ENCODE results near the gene RNASEH1.

Gene RNASEH1, protein sequence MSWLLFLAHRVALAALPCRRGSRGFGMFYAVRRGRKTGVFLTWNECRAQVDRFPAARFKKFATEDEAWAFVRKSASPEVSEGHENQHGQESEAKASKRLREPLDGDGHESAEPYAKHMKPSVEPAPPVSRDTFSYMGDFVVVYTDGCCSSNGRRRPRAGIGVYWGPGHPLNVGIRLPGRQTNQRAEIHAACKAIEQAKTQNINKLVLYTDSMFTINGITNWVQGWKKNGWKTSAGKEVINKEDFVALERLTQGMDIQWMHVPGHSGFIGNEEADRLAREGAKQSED

DNA sequence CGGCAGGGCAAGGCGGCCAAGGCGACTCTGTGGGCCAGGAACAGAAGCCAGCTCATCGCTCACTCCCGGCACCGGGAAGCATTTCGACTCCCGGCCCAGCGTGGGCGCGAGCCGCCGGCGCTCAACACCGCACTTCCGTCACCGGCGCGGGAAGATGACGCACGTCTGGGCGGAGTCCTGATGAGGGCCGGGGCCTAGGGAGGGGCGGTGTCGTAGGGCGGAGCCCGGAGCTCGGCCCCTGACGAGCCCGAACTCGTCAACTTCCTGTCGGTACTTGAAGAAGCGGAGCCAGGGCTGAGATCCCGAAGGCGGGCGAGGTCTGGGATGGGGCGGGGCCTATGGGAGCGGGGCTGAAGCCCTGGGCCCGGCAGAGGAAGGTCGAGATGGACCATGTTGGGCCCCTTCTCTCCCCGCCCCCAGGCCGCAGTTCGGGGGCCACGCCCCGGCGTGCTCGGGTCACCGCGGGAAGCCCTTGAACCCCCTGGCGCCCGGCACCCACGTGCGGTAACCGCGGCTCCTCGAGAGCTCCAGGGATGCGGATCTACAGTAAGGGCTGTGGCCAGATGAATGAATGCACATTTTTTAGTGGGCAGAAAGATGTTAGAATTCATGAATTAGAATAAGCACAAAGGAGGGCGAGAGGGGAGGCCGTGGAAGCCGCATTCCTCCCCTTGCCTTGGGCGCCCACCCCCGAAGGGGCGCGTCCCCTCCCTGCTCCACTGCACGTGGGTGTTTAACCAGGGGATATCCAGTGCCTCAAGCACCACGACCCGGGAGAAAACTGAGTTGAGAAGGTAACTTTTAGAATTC, at the start of gene RNASEH1:
Gene RNASEH1, minus strand, starts transcription at position 129 of the 810 bp plus-strand sequence. Its CDS starts 73 bp downstream, at position 56.
- DNase-seq (ENCODE audit: low read depth), result peak; percentile 86

DNA sequence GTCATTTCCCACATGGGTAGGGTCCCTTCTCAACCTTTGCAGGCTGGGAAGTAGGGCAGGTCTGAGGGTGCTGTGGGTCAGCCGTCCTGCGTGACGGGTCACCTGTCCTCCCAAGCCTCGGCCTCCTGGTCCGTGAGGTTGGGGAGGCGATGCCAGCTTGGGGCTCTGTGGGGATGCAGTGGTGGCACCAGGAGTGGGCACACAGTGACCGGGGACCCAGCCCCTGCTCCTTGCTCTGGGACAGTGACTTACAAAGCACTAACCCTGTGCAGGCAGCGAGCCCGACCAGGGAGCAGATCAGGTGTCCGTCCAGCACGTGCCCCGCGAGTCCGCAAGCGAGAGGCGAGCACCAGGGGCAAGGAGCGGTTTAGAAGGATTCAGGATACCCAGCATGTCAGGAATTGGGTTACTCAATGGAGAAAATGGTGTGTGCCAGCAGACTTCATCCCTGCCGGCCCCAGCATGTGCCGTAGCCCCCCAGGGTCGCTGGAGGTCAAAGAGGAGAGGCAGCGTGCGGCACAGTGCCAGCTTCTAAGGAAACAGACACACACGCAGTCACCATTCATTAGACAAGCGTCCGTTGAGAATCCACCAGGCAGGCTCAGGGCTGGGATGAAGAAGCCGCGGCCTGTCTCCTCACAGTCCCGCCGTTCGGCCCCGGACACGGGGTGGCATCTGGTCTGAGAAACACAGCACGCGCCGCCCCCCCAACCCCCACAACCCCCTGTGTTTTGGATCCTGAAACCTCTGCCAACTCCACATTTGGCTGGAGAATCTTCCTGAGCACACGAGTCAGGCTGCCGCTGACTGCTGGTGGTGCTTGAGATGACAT, 48.5 kb upstream of the RNASEH1 start:
- no peak for DNase-seq (ENCODE audit: low read depth)

DNA sequence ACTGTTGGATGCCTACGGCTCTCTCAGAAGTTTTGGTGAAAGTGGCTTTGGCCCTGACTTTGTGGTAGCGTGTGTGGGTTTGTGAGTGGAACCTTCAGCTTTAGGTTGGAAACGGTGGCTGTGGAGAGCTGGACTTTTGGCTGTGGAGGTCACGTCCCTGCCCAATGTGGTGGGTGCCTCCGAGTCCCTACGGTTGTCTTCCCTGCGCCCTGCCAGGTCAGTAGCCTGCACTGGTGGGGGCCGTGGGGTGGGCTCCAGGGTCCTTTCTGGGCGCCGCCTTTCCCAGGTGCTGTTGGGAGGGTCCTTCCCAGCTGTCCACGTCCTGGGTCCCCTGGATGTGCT, 47.9 kb upstream of the RNASEH1 start:
- DNase-seq (ENCODE audit: low read depth), result no peak

DNA sequence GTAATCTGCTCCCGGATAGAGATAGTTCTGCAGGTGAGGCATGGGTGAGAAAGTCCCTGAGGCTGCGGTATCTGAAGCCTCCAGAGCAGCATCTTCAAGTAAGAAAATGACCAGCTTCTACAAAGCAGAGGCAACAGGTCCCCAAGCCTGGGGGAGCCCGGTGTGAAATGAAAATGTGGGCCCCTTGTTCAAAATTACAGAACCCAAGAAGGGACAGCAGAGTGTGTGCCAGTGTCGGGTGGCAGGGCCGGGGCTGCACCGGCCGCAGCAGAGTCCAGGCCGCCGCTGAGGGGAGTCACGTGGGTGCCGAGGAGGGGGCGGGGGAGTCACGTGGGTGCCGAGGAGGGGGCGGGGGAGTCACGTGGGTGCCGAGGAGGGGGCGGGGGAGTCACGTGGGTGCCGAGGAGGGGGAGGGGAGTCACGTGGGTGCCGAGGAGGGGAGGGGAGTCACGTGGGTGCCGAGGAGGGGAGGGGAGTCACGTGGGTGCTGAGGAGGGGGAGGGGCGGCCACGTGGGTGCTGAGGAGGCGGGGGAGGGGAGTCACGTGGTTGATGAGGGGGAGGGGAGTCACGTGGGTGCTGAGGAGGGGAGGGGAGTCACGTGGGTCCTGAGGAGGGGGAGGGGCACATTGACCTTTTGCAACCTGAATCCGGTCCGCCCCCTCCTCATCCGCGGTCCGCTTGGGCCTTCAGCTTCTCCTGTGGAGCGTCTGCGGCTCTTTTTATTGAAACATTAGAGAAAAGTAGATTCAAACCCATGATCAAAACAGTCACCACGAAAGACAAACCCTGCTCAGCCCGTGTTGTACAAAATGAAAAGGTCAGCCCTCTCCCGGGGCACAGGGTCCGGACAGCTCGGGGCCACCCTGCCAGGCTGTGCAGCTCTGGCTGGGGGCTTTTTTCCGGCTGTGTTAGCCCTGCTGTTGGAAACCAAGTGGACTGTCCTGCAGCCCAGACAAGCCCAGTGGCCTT, 47.1 kb upstream of the RNASEH1 start:
- no peak for DNase-seq (ENCODE audit: low read depth)

DNA sequence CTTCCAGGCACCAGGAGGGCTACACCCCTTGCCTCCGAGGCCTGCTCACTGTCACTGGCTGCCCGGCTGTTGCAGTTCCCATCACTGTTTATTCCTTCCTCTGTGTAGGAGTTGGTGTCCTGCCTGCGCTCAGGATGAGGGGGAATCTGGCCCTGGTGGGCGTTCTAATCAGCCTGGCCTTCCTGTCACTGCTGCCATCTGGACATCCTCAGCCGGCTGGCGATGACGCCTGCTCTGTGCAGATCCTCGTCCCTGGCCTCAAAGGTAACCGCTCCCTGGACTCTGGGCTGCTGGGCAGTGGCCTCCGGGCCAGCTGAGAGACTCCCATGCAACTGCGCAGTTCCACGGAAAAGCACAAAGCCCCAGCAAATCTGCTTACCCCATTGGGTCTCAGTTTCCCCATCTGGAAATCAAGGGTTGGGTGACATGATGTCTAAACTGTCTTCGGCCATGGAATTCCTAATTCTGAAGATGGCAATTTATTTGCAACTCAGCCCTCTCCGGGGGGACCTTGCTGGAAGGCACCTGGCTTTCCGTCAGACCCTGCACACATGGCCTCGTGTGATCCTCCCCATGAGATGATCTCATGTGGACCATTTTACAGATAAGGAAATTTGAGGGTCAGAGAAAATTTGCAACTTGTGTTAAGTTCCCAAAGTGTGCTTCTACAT, 46.2 kb upstream of the RNASEH1 start:
- no peak for DNase-seq (ENCODE audit: low read depth)

DNA sequence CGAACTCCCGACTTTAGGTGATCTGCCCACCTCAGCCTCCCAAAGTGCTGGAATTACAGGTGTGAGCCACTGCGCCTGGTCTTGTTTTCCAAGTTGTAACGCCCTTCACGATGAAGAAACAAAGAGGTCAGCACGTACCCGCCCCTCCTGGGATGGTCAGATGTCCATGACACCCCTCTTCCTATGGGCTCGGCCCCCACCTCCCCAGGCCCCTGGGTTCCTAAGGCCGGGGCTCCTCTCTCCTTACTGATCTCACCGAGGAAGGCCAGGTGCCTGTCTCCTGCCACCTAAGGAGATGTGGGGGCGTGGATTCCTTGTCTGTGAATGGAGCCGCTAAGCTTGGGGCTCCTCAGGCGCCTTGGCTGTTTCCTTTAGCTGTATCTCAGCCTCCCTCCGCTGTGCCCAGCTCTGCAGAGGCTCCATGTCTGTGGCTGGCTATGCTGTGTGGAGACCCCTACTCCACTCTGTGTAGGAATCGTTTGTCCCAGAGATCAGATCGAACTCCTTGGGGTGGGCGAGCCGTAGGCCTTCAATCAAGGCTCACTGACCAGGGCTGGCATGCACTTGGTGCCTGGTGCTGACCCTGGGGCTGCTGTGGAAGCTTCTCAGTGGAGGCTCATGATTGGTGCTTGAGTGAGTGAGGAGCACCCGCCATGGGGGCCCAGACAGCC, 45.5 kb upstream of the RNASEH1 start:
- no peak for DNase-seq (ENCODE audit: low read depth)

DNA sequence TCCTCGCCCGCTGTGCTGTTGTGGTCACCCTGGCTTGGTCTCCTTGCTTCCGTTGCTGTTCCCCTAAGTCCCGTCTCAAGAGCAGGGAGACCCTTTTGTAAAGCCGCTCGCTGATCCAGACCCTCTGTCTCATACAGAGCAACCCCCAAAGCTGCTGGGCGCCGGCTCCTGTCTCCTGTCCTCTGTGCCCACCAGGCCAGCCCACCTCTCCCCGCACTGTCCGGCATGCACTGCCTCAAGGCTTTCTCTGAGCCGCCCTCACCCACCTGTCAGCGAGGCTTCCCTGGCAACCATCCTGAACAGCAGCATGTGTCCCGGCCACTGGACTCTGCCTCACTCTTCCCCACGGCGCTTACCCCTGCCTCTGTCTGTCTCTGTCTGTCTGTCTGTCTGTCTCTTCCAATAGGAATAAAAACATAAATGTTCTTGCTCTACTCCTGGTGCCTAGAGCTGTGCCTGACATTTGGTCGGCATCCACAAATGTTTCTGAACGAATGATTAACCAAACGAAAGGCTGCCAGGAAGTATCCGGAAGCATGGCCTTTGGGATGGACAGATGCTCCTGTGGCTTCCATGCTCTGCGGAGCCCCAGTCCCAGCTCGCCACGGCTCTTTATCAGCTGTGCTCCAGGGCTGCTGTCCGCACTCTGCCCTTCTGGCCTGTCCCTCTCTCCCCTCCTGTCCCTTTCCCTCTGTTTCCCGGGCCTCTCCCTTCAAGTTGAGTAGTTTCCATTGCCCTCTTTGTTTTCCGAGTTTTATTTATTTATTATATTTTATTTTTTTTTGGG, 44.6 kb upstream of the RNASEH1 start:
- DNase-seq (ENCODE audit: low read depth), result no peak

DNA sequence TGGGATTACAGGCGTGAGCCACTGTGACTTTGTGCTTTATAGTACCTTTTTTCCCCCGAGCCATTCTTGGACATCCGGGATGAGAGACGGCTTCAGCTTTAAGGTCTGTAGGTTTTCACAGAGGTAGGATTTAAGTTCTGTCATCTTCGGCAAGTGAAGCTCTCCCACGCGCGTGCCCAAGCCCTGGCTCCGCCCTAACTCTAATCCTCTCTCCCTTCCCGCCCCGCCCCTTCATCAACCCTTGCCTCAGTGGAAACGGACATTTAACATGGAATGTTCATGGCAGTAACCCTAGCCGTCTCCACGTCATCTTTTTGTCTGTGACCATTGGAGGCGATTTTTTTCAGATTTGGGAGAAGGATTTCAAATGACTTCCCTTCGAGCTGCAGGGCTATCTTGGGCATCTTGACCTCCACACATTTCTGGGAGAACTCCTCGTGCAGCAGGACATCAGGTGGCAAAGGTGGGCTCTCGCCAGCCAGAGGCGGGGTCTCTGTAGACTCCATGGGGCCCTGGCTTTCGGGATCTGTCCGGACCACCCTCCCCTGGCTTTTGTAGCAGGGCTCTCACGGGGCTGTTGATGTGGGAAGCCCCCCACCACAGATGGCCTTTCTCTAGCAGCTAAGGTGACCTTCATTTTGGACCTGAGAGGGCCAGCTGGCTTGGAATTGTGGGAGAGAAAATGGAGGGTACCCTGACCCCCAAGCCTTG, 43.6 kb upstream of the RNASEH1 start:
- no peak for DNase-seq (ENCODE audit: low read depth)

DNA sequence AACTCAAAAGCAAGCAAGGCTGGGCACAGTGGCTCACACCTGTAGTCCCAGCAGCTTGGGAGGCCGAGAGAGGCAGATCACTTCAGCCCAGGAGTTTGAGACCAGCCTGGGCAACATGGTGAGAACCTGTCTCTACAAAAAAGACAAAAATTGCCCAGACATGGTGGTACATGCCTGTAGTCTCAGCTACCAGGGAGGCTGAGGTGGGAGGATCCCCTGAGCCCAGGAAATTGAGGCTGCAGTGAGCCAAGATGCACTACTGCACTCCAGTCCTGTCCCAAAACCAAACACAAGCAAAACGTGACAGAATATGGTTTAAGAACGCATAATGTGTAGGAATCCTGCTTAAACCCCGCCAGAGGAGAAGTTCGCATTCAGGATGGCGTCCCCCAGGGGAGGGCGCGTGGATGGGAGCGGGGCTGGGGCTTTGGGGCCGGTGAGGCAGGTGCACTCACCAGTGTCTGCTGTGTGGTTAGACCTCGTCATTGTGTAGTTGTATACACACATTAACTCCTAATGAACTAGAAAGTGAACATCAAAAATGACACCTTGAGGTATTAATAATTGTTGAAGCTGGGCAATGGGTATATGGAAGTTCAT, 42.2 kb upstream of the RNASEH1 start:
- DNase-seq (ENCODE audit: low read depth), result no peak

DNA sequence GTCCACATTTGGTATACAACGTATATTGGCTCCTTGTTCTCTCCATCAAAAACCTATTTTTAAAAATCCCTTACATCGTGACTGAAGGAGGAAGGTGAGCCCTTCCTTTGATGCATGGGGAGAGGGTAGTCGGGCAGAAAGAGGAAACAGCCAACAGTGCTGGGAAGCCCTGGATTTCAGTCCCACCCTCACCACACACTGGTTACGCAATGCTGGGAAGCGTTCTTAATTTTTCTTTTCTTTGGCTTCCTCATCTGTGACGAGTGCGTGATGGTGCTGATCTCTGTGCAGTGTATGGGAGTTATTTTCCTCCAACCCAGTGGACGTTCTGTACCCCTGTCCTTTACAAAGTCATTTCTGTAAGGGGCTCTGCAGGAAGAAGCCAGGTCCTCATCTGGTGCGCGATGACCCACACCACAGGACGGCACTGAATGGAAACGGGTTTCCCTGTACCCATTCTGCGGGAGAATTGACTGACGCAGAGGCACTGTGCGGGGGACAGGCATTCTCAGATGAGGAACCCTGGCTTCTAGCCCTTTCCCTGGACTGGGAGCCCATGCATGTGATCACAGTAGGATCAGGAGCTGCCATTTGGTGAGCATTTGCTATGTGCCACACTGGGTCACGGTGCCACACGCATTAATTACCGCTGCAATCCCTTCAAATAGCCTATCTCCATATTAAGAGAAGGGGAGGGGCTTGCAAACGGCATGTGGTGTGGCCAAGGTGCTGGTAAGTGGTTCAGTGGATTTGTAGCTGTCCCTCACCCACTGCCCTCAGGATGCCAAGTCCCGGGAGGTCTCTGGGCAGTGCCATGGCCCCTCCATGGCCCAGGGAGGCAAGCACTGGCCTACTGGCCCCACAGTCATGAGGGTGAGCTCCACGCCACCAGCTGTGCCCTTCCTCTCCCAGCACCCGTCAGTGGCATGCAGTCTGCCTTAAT, 41.0 kb upstream of the RNASEH1 start:
- no peak for DNase-seq (ENCODE audit: low read depth)

DNA sequence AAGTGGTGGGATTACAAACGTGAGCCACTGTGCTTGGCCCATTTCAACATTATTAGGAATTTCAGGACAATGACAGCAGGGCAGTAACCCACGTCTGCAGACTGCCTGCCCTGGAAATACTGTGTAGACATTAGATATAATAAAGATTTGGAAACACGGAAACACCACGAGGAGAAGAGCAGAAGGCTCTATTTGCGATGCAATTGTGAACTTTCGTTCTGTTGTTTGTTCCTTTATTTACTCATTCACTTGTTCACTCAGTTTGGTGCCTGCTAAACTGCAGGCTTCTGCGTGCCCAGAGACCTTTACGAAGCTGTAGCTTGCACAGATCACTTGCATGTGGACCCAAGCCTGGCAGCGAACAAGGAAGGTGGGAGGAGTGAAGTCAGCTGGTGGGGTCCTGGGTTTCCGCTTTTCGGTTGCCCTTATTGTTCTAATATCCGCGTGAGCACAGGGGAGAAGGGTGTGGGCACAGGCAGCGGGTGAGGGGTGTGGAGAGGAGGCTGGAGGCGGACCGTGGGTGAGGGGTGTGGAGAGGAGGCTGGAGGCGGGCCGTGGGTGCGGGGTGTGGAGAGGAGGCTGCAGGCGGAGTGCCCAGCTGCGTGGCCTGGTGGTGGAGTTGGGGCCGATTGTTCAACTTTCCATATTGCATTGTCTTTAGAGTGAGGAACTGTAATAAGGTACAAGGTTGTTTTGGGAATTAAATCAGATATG, 40.2 kb upstream of the RNASEH1 start:
- DNase-seq (ENCODE audit: low read depth), result no peak

DNA sequence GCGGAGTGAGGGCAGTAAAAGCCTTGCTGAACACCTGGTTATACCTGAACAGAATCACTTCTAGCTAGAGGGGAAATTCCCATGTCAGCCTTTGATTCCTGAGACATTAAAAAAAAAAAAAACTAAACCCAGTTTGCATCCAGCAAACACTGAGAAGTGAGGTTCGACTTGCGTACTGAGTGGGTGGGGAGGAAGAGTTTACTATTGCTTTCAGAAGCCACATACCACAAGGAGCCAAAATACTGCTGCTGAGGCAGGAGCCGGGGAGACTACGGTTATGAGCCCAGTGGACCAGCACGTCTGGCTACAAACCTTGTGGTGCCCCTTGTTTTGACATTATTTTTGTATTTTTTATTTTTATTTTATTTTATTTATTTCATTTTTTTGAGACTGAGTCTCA, 39.4 kb upstream of the RNASEH1 start:
- DNase-seq (ENCODE audit: low read depth), result no peak

DNA sequence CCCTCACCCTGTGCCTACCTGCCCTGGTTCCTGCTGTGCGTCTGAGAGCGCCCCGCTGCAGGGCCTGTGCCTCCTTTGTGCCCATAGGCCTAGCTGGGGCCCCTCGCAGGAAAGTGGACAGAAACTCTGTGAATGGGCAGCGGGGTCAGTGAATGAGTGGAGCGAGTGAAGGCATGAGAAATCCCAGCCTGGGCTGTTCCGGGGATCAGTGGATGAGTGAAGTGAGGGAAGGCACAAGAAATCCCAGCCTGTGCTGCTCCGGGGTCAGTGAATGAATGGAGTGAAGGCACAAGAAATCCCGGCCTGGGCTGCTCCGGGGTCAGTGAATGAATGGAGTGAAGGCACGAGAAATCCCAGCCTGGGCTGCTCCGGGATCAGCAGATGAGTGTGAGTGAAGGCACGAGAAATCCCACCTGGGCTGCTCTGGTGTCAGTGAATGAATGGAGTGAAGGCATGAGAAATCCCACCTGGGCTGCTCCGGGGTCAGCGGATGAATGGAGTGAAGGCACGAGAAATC, 38.8 kb upstream of the RNASEH1 start:
- no peak for DNase-seq (ENCODE audit: low read depth)

DNA sequence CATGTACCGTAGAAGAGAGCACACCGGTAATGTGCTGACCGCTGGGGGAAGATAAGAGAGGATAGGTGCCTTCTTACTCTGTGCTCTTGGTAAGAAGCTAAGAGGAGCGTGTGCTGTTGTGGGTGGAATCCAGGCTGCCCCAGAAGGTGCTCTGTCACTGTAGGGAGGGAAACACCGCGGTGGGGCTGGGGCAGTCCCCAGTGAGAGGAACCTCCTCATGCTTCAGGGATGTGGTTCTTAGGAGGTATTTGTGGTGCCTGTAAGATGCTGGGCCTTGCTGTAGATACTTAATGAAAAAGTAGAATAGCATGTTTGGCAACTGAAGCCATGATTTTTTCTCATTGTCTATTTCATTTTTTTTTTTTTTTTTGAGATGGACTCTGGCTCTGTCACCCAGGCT, 37.9 kb upstream of the RNASEH1 start:
- no peak for DNase-seq (ENCODE audit: low read depth)

DNA sequence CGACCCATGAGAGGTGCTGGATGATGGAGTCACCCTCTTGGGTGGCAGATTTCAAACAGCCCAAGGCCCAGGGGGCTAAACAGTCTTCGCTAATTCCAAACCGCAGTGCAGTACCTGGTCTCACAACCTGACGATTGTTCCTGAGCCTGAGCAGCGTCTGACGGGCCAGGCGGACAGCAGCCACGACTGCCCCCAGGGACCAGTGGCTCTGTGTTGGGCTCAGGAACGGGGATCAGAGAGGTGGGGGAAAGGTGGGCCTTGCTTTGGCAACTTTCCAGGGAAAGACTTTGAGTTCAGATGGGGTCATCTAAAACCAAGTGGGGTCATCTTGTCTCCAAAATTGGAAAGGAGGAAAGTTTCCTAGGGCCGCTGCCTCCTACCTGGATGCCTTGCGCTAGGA, 37.3 kb upstream of the RNASEH1 start:
- no peak for DNase-seq (ENCODE audit: low read depth)

DNA sequence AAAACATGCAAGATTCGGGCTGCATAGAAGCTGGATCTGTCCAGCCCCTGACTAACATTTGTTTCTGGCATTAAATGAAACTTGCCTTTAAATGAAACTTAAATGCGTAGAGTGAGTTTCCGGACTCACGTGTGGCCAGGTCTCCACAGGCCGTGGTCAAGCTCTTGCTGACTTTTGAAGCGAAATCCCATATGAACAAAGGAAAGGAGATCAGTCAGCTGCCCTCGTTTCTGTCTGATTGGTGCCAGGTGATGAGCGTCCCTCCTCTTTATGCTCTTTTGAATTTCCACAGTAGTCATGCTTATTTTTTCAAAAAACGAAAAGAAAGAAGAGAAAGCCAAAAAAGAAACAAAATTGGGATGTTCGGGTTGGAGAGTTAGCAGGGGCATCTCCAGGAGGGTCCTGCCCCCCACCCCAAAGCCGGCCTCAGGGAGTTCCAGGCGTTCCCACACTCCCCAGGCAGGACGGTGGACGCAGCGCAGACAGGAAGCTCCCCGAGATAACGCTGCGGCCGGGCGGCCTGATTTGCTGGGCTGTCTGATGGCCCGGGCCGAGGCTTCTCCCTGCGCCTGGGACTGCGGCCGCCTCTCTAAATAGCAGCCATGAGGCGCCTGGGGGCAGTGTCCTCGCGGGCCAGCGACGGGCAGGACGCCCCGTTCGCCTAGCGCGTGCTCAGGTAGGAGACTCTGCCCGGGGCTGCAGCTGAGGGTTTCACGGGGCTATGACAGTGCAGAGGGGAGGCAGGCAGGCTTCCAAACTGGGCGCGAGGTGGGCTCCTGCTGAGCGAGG, 36.6 kb upstream of the RNASEH1 start, which contains the start of gene COLEC11:
Gene COLEC11, plus strand, starts transcription at position 620 of the 789 bp plus-strand sequence. CDS start 9,229 bp downstream, outside the sequence.
- DNase-seq (ENCODE audit: low read depth), result no peak

Data from HS-27A (cell line).